PFSK-1 (cell line): ENCODE results near the gene OSM.

ENCODE experiments used
- FOXP2 ChIP-seq: optimal IDR thresholded peaks from 2 replicates; pipeline ENCODE3; 2011; ENCODE audit warnings: borderline replicate concordance, control low read depth, inconsistent platforms; ENCODE audit not compliant: insufficient read depth; ENCODE audit errors: extremely low read length, extremely low read depth
- POLR2AphosphoS5 ChIP-seq: IDR thresholded peaks from 2 replicates; pipeline ENCODE4 v1.6.1; 2012; ENCODE audit warnings: low read depth, mild to moderate bottlenecking, control low read depth, low read length, moderate library complexity
- REST ChIP-seq, 2 experiments: IDR thresholded peaks; 2 replicates each; pipeline versions ENCODE4 v1.6.1 to v1.8.0; 2011 to 2012; ENCODE audit warnings: low read depth in 2 of 2, low read length in 2 of 2, control low read depth in 1 of 2, inconsistent platforms in 1 of 2, mild to moderate bottlenecking in 1 of 2, moderate library complexity in 1 of 2; ENCODE audit not compliant: insufficient read depth in 1 of 2
- SIN3A ChIP-seq: IDR thresholded peaks from 2 replicates; pipeline ENCODE4 v1.6.1; 2012; ENCODE audit warnings: mild to moderate bottlenecking, low read length, moderate library complexity, borderline replicate concordance; ENCODE audit not compliant: insufficient read depth
- TAF1 ChIP-seq: IDR thresholded peaks from 2 replicates; pipeline ENCODE4 v1.6.1; 2012; ENCODE audit warnings: low read length, control low read depth, borderline replicate concordance; ENCODE audit not compliant: insufficient read depth

OSM gene

GRCh38 chr22:30221121-30221992 is 45.3 kb downstream of the OSM start:
- no peak for TF ChIP-seq REST (IDR thresholded peaks at IDR 0.05; ENCODE audit: insufficient read depth in 1 of 2, low read depth in 2 of 2, low read length in 2 of 2)
- TF ChIP-seq SIN3A: no peak
- no peak for TF ChIP-seq POLR2AphosphoS5
- TF ChIP-seq TAF1: no peak
- TF ChIP-seq FOXP2: no peak

GRCh38 chr22:30220338-30221012 is 46.2 kb downstream of the OSM start:
- TF ChIP-seq TAF1: no peak

- TF ChIP-seq SIN3A (no peak), POLR2AphosphoS5 (no peak), TAF1 (no peak), FOXP2 (no peak), REST (IDR thresholded peaks at IDR 0.05; ENCODE audit: insufficient read depth in 1 of 2, low read depth in 2 of 2, low read length in 2 of 2) (no peak)
Measured at GRCh38 chr22:30219668-30220278, 46.9 kb downstream of the OSM start.

GRCh38 chr22:30219049-30219654 is 47.5 kb downstream of the OSM start:
- TF ChIP-seq FOXP2 (no peak), REST (IDR thresholded peaks at IDR 0.05; ENCODE audit: insufficient read depth in 1 of 2, low read depth in 2 of 2, low read length in 2 of 2) (no peak), SIN3A (no peak), TAF1 (no peak), POLR2AphosphoS5 (no peak)

GRCh38 chr22:30217698-30218560 is 48.7 kb downstream of the OSM start:
- no peak for TF ChIP-seq POLR2AphosphoS5
- no peak for TF ChIP-seq REST (IDR thresholded peaks at IDR 0.05; ENCODE audit: insufficient read depth in 1 of 2, low read depth in 2 of 2, low read length in 2 of 2)
- TF ChIP-seq TAF1: no peak
- TF ChIP-seq FOXP2: no peak
- TF ChIP-seq SIN3A: no peak
